HepG2 (cell line): ENCODE results near the gene C16orf90. TPM values are rescaled to one million over a fixed set of nuclear protein-coding genes. Genes with fewer than 3 reads are reported as not detected.

ENCODE experiments used
- ARHGAP35 ChIP-seq: sonication (generic); formaldehyde crosslinking; IDR thresholded peaks from 2 replicates; pipeline ENCODE4 v1.9.0; 2022; ENCODE audit warnings: mild to moderate bottlenecking, inconsistent platforms, moderate library complexity, missing genetic modification reagents, borderline replicate concordance
- CCDC6 ChIP-seq: sonication (generic); formaldehyde crosslinking; IDR thresholded peaks from 2 replicates; pipeline ENCODE4 v1.8.1; 2022; ENCODE audit warnings: mild to moderate bottlenecking, missing genetic modification reagents, moderate library complexity
- CREB1 ChIP-seq, 2 experiments: fragments of 450-650 bp in 1 of 2; IDR thresholded peaks; 2 replicates each; pipeline ENCODE4 v1.6.1; 2016 to 2017; ENCODE audit warnings: control low read depth in 1 of 2, mild to moderate bottlenecking in 1 of 2, missing compliant biosample characterization in 1 of 2, missing genetic modification characterization in 1 of 2
- MBNL3 ChIP-seq: fragments of 250-450 bp; sonication (Bioruptor Pico); conservative IDR thresholded peaks from 2 replicates; pipeline ENCODE4 v1.8.0; 2022; ENCODE audit warnings: mild to moderate bottlenecking, inconsistent platforms
- POLR2AphosphoS5 ChIP-seq: IDR thresholded peaks from 2 replicates; pipeline ENCODE4 v1.6.1; 2012; ENCODE audit warnings: low read depth, low read length
- SATB2 ChIP-seq: sonication (generic); formaldehyde crosslinking; IDR thresholded peaks from 2 replicates; pipeline ENCODE4 v1.5.0; 2020; ENCODE audit warnings: missing genetic modification reagents
- SOX13 ChIP-seq, 3 experiments: fragments of 450-650 bp in 1 of 3; sonication (generic) in 1 of 3; formaldehyde crosslinking in 1 of 3; IDR thresholded peaks in 2 of 3; conservative IDR thresholded peaks in 1 of 3; 2 replicates each; pipeline versions ENCODE4 v1.5.0 to v1.6.1; 2016 to 2020; ENCODE audit warnings: antibody characterized with exemption in 1 of 3, mild to moderate bottlenecking in 1 of 3, missing compliant biosample characterization in 1 of 3, missing genetic modification reagents in 1 of 3, moderate library complexity in 1 of 3
- SP1 ChIP-seq, 2 experiments: fragments of 450-650 bp in 1 of 2; sonication (generic) in 1 of 2; formaldehyde crosslinking in 1 of 2; IDR thresholded peaks; 2 replicates each; pipeline versions ENCODE4 v1.4.0 to v1.6.1; 2016 to 2020; ENCODE audit warnings: missing genetic modification reagents in 1 of 2
- ZFP82 ChIP-seq: sonication (generic); formaldehyde crosslinking; IDR thresholded peaks from 2 replicates; pipeline ENCODE4 v1.5.1; 2020; ENCODE audit warnings: mild to moderate bottlenecking, missing genetic modification reagents, borderline replicate concordance
- ZNF383 ChIP-seq: sonication (generic); formaldehyde crosslinking; IDR thresholded peaks from 2 replicates; pipeline ENCODE4 v1.4.0; 2020; ENCODE audit warnings: missing genetic modification reagents, mild to moderate bottlenecking, borderline replicate concordance
- ZNF512B ChIP-seq: sonication (generic); formaldehyde crosslinking; IDR thresholded peaks from 2 replicates; pipeline ENCODE4 v1.5.1; 2020; ENCODE audit warnings: missing genetic modification reagents, mild to moderate bottlenecking, borderline replicate concordance
- ZNF605 ChIP-seq: sonication (generic); formaldehyde crosslinking; IDR thresholded peaks from 2 replicates; pipeline ENCODE4 v1.8.0; 2022; ENCODE audit warnings: mild to moderate bottlenecking, missing genetic modification reagents
- ZNF674 ChIP-seq: sonication (generic); formaldehyde crosslinking; IDR thresholded peaks from 2 replicates; pipeline ENCODE4 v1.5.0; 2020; ENCODE audit warnings: low read depth, mild to moderate bottlenecking, missing genetic modification reagents
- ZNF768 ChIP-seq: sonication (generic); formaldehyde crosslinking; IDR thresholded peaks from 2 replicates; pipeline ENCODE4 v1.4.0; 2020; ENCODE audit warnings: missing genetic modification reagents
- polyA plus RNA-seq, 8 experiments: library from polyadenylated mRNA; depleted of rRNA in 3 of 8; stranded (reverse) in 7 of 8; unstranded in 1 of 8; fragments of >200 nt; fragmentation: Illumina TruSeq in 4 of 8; extraction: Trizol in 4 of 8; gene quantifications; 2 replicates each; pipeline versions ENCODE4 v1.2.1 to v1.2.3, GENCODE V29; 2011 to 2016; ENCODE audit warnings: low read depth in 4 of 8, missing spikeins in 1 of 8, mixed read lengths in 1 of 8; ENCODE audit not compliant: insufficient read depth in 1 of 8
- total RNA-seq, 5 experiments: library from RNA; depleted of rRNA; stranded (reverse); fragments of >200 nt; fragmentation: Illumina TruSeq; extraction: Trizol; gene quantifications; 2 replicates each; pipeline ENCODE4 v1.2.3, GENCODE V29; 2016; ENCODE audit warnings: low read depth in 1 of 5
- TF ChIP-seq, protein P1 (sequence below): IDR thresholded peaks from 2 replicates; pipeline ENCODE4 v1.4.0; 2020; ENCODE audit warnings: mild to moderate bottlenecking, missing genetic modification reagents
- TF ChIP-seq, protein P2 (sequence below): sonication (generic); formaldehyde crosslinking; IDR thresholded peaks from 2 replicates; pipeline ENCODE4 v1.9.0; 2021; ENCODE audit warnings: missing genetic modification reagents, mild to moderate bottlenecking, borderline replicate concordance
- TF ChIP-seq, protein P3 (sequence below): sonication (generic); formaldehyde crosslinking; IDR thresholded peaks from 2 replicates; pipeline ENCODE4 v1.8.1; 2023; ENCODE audit warnings: mild to moderate bottlenecking, moderate library complexity, missing genetic modification reagents

Gene C16orf90
- total and polyA plus RNA-seq, 2 of the 13 experiments (the other 11 are each of a cell fraction or from before 2014, with no cell fraction given), result not detected

- TF ChIP-seq, protein P1, sequence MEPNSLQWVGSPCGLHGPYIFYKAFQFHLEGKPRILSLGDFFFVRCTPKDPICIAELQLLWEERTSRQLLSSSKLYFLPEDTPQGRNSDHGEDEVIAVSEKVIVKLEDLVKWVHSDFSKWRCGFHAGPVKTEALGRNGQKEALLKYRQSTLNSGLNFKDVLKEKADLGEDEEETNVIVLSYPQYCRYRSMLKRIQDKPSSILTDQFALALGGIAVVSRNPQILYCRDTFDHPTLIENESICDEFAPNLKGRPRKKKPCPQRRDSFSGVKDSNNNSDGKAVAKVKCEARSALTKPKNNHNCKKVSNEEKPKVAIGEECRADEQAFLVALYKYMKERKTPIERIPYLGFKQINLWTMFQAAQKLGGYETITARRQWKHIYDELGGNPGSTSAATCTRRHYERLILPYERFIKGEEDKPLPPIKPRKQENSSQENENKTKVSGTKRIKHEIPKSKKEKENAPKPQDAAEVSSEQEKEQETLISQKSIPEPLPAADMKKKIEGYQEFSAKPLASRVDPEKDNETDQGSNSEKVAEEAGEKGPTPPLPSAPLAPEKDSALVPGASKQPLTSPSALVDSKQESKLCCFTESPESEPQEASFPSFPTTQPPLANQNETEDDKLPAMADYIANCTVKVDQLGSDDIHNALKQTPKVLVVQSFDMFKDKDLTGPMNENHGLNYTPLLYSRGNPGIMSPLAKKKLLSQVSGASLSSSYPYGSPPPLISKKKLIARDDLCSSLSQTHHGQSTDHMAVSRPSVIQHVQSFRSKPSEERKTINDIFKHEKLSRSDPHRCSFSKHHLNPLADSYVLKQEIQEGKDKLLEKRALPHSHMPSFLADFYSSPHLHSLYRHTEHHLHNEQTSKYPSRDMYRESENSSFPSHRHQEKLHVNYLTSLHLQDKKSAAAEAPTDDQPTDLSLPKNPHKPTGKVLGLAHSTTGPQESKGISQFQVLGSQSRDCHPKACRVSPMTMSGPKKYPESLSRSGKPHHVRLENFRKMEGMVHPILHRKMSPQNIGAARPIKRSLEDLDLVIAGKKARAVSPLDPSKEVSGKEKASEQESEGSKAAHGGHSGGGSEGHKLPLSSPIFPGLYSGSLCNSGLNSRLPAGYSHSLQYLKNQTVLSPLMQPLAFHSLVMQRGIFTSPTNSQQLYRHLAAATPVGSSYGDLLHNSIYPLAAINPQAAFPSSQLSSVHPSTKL (CRISPR knock-in tag), result peak; percentile 43; the same call in 1 of the 2 replicates
- TF ChIP-seq CCDC6 (CRISPR knock-in tag) (peak; percentile 5), ZNF674 (CRISPR knock-in tag) (no peak), CREB1 (IDR thresholded peaks at IDR 0.05) (no peak), CREB1 (CRISPR knock-in tag; IDR thresholded peaks at IDR 0.05) (no peak), SATB2 (CRISPR knock-in tag) (0 out of 2 replicates have a peak, but pooled peaks have one; percentile 52), SP1 (IDR thresholded peaks at IDR 0.05) (no peak; the same call in 1 of the 2 replicates), SP1 (CRISPR knock-in tag; IDR thresholded peaks at IDR 0.05) (peak; percentile 95), SOX13 (IDR thresholded peaks at IDR 0.05) (no peak), SOX13 (CRISPR knock-in tag; conservative IDR thresholded peaks at IDR 0.05 in 1 of 2, IDR thresholded peaks at IDR 0.05 in 1 of 2) (peak; percentile 29 to 37; a peak in 1 of 4 replicates), ARHGAP35 (CRISPR knock-in tag) (peak; percentile 94; the same call in 1 of the 2 replicates), POLR2AphosphoS5 (peak; percentile 77), ZNF512B (CRISPR knock-in tag) (no peak), MBNL3 (no peak), ZNF605 (CRISPR knock-in tag) (peak; percentile 77), ZNF768 (peak; percentile 50; the same call in 1 of the 2 replicates), ZFP82 (CRISPR knock-in tag) (no peak), ZNF383 (CRISPR knock-in tag) (no peak)
- TF ChIP-seq, protein P2, sequence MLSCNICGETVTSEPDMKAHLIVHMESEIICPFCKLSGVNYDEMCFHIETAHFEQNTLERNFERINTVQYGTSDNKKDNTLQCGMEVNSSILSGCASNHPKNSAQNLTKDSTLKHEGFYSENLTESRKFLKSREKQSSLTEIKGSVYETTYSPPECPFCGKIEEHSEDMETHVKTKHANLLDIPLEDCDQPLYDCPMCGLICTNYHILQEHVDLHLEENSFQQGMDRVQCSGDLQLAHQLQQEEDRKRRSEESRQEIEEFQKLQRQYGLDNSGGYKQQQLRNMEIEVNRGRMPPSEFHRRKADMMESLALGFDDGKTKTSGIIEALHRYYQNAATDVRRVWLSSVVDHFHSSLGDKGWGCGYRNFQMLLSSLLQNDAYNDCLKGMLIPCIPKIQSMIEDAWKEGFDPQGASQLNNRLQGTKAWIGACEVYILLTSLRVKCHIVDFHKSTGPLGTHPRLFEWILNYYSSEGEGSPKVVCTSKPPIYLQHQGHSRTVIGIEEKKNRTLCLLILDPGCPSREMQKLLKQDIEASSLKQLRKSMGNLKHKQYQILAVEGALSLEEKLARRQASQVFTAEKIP (CRISPR knock-in tag), result no peak
- TF ChIP-seq, protein P3, sequence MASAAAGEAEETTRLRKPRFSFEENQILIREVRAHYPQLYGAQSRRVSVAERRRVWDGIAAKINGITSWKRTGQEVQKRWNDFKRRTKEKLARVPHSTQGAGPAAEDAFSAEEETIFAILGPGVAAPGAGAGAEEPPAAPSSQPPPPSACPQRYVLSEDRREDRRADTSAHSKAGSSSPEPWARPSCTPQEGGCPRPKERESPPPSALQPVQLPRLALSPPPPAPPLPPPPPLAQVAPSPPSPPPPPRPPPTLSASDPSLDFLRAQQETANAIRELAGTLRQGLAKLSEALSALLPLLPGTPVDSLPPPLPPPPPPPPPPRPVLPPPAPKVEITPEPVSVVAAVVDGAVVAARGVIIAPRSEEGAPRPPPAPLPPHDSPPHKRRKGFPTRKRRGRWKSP (CRISPR knock-in tag), result peak; percentile 76
Measured at GRCh38 chr16:3457434-3458252, 37.6 kb downstream of the C16orf90 start (continued).
